Osteocyte (in vitro differentiated cells): ENCODE data around the gene LY6G5C. TPM values are rescaled to one million over a fixed set of nuclear protein-coding genes. Genes with fewer than 3 reads are reported as not detected.

ENCODE experiments used
- DNase-seq: peaks from one replicate; pipeline ENCODE4 v3.0.0; 2021; ENCODE audit warnings: mixed read lengths; ENCODE audit not compliant: unreplicated experiment; ENCODE audit errors: extremely low spot score
- H3K27ac Mint-ChIP-seq: one replicate; pipeline ENCODE4 v1.8.0; 2021; ENCODE audit warnings: mild to moderate bottlenecking, mixed read lengths; ENCODE audit not compliant: unreplicated experiment
- H3K27me3 Mint-ChIP-seq: one replicate; pipeline ENCODE4 v1.8.0; 2021; ENCODE audit warnings: mixed read lengths; ENCODE audit not compliant: unreplicated experiment
- H3K36me3 Mint-ChIP-seq: one replicate; pipeline ENCODE4 v1.8.0; 2021; ENCODE audit warnings: mixed read lengths; ENCODE audit not compliant: unreplicated experiment
- H3K4me1 Mint-ChIP-seq: one replicate; pipeline ENCODE4 v1.8.0; 2021; ENCODE audit warnings: mixed read lengths; ENCODE audit not compliant: unreplicated experiment
- H3K4me3 Mint-ChIP-seq: one replicate; pipeline ENCODE4 v1.8.0; 2021; ENCODE audit warnings: mild to moderate bottlenecking, moderate library complexity, mixed read lengths; ENCODE audit not compliant: unreplicated experiment
- H3K9me3 Mint-ChIP-seq: one replicate; pipeline ENCODE4 v1.8.0; 2021; ENCODE audit warnings: mixed read lengths; ENCODE audit not compliant: unreplicated experiment
- total RNA-seq: library from RNA; stranded (reverse); gene quantifications from 2 replicates; pipeline ENCODE4 v1.2.1, GENCODE V29; 2021
- TF ChIP-seq, protein P1 (sequence below): fragments of 200-600 bp; sonication (generic); IDR thresholded peaks from 2 replicates; pipeline ENCODE4 v1.5.0; 2021; ENCODE audit warnings: antibody characterized with exemption, mild to moderate bottlenecking, moderate library complexity

The LY6G5C gene
- total RNA-seq, 1 donor from 2014 or later, result 3.9 TPM

DNA sequence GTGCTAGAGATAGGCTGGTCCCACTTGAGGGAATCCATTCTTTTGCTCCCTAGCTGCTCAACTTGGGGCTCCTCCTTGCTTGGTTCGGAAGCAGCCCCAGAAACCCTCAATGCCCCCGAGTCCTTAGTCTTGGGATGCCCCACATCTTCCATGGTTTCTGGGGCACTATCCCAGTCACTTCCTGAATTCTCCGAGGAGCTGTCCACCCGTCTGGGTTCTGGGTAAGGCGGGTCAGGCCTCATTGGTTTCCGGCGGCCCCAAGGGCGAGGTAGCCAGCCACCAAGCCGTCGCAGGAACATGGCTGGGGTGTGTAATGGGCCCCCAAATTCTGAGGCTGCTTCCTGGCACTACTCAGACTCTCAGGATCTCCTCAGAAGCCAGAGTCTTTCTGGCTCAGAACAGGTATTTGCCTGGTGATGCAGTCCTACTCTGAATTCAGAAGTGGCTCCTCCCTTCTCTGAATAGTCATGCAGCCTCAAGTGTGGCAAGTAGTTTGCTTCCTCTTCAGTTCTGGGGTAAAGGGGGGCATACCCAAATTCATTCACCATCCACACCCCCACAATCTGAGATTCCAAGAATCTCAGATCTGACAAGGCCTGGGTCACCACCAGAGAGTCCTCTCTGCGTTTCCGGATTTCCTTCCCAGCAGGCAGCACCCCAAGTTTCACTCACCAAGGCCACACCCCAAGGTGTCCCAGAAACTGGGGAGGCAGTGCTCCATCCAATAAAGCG lies 21.1 kb downstream of the LY6G5C start:
- peaks cover 54% of the 10 kb centered on the region for H3K4me1 Mint-ChIP-seq
- H3K4me3 Mint-ChIP-seq, result peak overlapping the region; percentile 82
- H3K36me3 Mint-ChIP-seq, result peaks cover 15% of the 10 kb centered on the region
- H3K9me3 Mint-ChIP-seq, result no peaks in the 10 kb centered on the region
- DNase-seq, result no peak
- H3K27ac Mint-ChIP-seq, result peak overlapping the region; percentile 84
- no peaks in the 10 kb centered on the region for H3K27me3 Mint-ChIP-seq
- TF ChIP-seq, protein P1, sequence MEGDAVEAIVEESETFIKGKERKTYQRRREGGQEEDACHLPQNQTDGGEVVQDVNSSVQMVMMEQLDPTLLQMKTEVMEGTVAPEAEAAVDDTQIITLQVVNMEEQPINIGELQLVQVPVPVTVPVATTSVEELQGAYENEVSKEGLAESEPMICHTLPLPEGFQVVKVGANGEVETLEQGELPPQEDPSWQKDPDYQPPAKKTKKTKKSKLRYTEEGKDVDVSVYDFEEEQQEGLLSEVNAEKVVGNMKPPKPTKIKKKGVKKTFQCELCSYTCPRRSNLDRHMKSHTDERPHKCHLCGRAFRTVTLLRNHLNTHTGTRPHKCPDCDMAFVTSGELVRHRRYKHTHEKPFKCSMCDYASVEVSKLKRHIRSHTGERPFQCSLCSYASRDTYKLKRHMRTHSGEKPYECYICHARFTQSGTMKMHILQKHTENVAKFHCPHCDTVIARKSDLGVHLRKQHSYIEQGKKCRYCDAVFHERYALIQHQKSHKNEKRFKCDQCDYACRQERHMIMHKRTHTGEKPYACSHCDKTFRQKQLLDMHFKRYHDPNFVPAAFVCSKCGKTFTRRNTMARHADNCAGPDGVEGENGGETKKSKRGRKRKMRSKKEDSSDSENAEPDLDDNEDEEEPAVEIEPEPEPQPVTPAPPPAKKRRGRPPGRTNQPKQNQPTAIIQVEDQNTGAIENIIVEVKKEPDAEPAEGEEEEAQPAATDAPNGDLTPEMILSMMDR, result no peak

DNA sequence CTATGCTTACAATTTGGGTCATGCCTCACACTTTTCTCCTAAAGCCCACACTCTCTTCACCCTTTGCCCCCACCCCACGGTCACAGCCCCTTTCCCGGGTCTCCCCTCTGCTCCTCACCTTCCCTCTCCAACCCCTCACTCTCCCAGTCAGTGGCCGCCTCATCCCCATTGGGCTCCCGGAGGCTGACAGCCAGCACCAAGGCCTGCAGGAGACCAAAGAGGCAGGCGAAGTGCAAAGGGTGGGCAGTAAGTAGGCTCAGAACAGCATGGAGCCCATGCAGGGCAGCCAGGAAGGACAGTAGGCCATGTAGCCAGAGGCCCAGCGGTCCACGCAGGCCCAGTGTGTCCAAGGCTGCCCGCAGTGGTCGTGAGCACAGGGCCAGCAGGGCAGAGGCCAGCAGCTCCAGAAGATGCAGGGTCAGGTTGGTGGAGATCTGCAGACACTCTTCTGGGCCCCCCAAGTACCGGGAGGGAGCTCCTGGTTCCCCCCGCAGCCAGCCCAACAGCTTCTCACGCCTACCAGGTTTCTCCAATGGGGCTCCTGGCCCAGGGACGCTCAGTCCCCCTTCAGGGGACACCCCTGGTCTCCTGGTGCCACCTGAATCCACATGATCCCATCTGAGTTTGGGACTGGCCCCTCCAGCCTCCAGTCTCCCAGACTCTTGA lies 21.8 kb downstream of the LY6G5C start:
- TF ChIP-seq, protein P1, result no peak
- no peak for DNase-seq
- H3K4me3 Mint-ChIP-seq, result peak overlapping the region; percentile 82
- H3K4me1 Mint-ChIP-seq, result peaks cover 48% of the 10 kb centered on the region
- no peaks in the 10 kb centered on the region for H3K9me3 Mint-ChIP-seq
- H3K27ac Mint-ChIP-seq, result peak overlapping the region; percentile 84
- peaks cover 13% of the 10 kb centered on the region for H3K36me3 Mint-ChIP-seq
- no peaks in the 10 kb centered on the region for H3K27me3 Mint-ChIP-seq

DNA sequence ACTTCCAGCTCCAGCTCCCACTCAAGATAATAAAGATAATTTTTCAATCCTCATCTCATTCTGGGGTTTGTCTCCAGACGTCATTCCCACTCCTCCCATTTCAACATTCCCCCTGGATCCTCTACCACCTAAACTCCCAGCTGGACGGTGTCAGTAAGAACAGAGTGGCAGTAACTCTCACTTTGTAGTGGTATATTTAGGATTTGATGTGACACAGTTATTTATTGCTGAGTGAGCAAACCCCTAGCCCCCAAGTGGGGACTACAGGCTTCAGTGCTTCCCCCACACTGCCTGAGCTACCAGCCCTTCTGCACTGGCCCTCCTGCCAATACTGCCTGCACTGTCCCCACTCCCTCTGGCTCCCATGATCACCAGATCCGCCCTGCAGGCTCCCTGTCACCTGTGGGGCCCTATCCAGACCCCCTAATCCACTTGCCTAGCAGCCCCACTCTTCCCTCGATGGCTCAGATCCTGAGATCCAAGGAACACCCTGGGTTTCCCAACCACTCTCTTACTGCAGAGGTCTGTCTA lies 22.6 kb downstream of the LY6G5C start:
- TF ChIP-seq, protein P1, result no peak
- DNase-seq, result no peak
- Mint-ChIP-seq H3K36me3 (peaks cover 9% of the 10 kb centered on the region), H3K4me3 (no peak overlapping the region), H3K27ac (no peak overlapping the region), H3K9me3 (no peaks in the 10 kb centered on the region), H3K27me3 (no peaks in the 10 kb centered on the region), H3K4me1 (peaks cover 44% of the 10 kb centered on the region)

DNA sequence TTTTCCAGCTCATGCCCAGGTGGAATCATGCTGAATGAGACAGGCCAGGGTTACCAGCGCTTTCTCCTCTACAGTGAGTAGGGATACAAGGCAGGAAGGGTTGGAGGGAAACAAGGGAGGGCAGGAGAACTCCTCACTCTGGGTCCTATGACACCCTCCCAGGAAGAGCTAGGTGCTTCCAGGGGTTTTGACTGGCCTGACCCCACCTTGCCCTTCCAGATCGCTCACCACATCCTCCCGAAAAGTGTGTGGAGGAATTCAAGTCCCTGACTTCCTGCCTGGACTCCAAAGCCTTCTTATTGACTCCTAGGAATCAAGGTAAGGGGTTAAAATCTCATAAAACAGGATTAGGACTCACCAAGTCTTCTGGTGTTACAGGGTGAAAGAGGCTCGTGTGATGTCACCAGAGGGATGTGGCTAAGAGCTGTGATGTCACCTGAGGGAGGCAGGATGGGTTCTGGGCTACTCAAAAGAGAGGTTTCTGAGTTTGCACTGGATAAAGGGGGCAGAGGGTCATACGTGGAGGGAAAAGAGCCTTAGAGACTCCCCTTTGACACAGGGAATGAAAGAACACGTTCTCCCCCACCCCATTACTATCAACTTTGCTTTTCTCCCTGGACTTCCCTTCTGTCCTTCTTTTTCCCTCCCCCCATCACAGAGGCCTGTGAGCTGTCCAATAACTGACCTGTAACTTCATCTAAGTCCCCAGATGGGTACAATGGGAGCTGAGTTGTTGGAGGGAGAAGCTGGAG lies 23.3 kb downstream of the LY6G5C start:
- DNase-seq, result no peak
- peaks cover 7% of the 10 kb centered on the region for H3K36me3 Mint-ChIP-seq
- H3K27ac Mint-ChIP-seq, result no peak overlapping the region
- peak overlapping the region; percentile 26 for H3K4me3 Mint-ChIP-seq
- H3K4me1 Mint-ChIP-seq, result peaks cover 45% of the 10 kb centered on the region
- H3K9me3 Mint-ChIP-seq, result no peaks in the 10 kb centered on the region
- TF ChIP-seq, protein P1, result no peak
- no peaks in the 10 kb centered on the region for H3K27me3 Mint-ChIP-seq
